HEK293 (cell line): ENCODE data around the gene FIS1.

Experiments
- BCL11A ChIP-seq: fragments of 450-650 bp; formaldehyde crosslinking; IDR thresholded peaks from 2 replicates; pipeline ENCODE4 v1.5.1; 2016; ENCODE audit warnings: low read depth, missing biosample characterization, missing genetic modification characterization
- CTCF ChIP-seq: fragments of 450-650 bp; formaldehyde crosslinking; IDR thresholded peaks from 2 replicates; pipeline ENCODE4 v1.5.1; 2016; ENCODE audit warnings: missing biosample characterization, missing genetic modification characterization
- TCF7L2 ChIP-seq: IDR thresholded peaks from 2 replicates; pipeline ENCODE4 v1.6.1; 2011; ENCODE audit warnings: low read depth, mild to moderate bottlenecking, inconsistent platforms, low read length, moderate library complexity, borderline replicate concordance
- YY1 ChIP-seq: fragments of 450-650 bp; formaldehyde crosslinking; IDR thresholded peaks from 2 replicates; pipeline ENCODE4 v1.5.1; 2018; ENCODE audit warnings: missing biosample characterization, missing genetic modification characterization
- ZBTB48 ChIP-seq: fragments of 450-650 bp; formaldehyde crosslinking; IDR thresholded peaks from 2 replicates; pipeline ENCODE4 v1.5.1; 2016; ENCODE audit warnings: missing biosample characterization, missing genetic modification characterization
- ZBTB7A ChIP-seq: fragments of 450-650 bp; formaldehyde crosslinking; IDR thresholded peaks from 2 replicates; pipeline ENCODE4 v1.5.1; 2016; ENCODE audit warnings: low read depth, missing biosample characterization, missing genetic modification characterization
- ZNF121 ChIP-seq: fragments of 450-650 bp; formaldehyde crosslinking; IDR thresholded peaks from 2 replicates; pipeline ENCODE4 v1.5.1; 2016; ENCODE audit warnings: missing biosample characterization, missing genetic modification characterization
- ZNF140 ChIP-seq: fragments of 450-650 bp; formaldehyde crosslinking; IDR thresholded peaks from 2 replicates; pipeline ENCODE4 v1.5.1; 2016; ENCODE audit warnings: missing biosample characterization, missing genetic modification characterization
- ZNF366 ChIP-seq: fragments of 450-650 bp; formaldehyde crosslinking; conservative IDR thresholded peaks from 2 replicates; pipeline ENCODE4 v1.5.1; 2016; ENCODE audit warnings: missing biosample characterization, missing genetic modification characterization
- ZNF433 ChIP-seq: fragments of 450-650 bp; formaldehyde crosslinking; IDR thresholded peaks from 2 replicates; pipeline ENCODE4 v1.5.1; 2016; ENCODE audit warnings: missing biosample characterization, missing genetic modification characterization, low read depth
- ZNF48 ChIP-seq: fragments of 450-650 bp; formaldehyde crosslinking; IDR thresholded peaks from 2 replicates; pipeline ENCODE4 v1.5.1; 2016; ENCODE audit warnings: missing biosample characterization, missing genetic modification characterization
- ZNF530 ChIP-seq: fragments of 450-650 bp; formaldehyde crosslinking; IDR thresholded peaks from 2 replicates; pipeline ENCODE4 v1.5.1; 2016; ENCODE audit warnings: low read depth, missing biosample characterization, missing genetic modification characterization
- ZNF544 ChIP-seq: fragments of 450-650 bp; formaldehyde crosslinking; IDR thresholded peaks from 2 replicates; pipeline ENCODE4 v1.5.0; 2017; ENCODE audit warnings: missing biosample characterization, missing genetic modification characterization

- TF ChIP-seq ZNF140 (tag by site-specific recombination) (no peak), ZNF121 (tag by site-specific recombination) (no peak), ZNF433 (tag by site-specific recombination) (no peak), YY1 (no peak), ZBTB48 (tag by site-specific recombination) (no peak), ZNF544 (no peak), ZBTB7A (tag by site-specific recombination) (no peak), TCF7L2 (no peak), CTCF (tag by site-specific recombination) (no peak), ZNF48 (tag by site-specific recombination) (no peak), ZNF366 (tag by site-specific recombination) (no peak), ZNF530 (no peak), BCL11A (no peak)
Measured at GRCh38 chr7:101223528-101223927, 21.4 kb downstream of the FIS1 start.
